GM18858 (cell line): ENCODE results near the gene MZF1.

Experiments used
- ATAC-seq: cut with Tn5 transposase; IDR thresholded peaks from one replicate; pipeline ENCODE4 v1.9.1; 2021; ENCODE audit not compliant: unreplicated experiment

The MZF1 gene

DNA sequence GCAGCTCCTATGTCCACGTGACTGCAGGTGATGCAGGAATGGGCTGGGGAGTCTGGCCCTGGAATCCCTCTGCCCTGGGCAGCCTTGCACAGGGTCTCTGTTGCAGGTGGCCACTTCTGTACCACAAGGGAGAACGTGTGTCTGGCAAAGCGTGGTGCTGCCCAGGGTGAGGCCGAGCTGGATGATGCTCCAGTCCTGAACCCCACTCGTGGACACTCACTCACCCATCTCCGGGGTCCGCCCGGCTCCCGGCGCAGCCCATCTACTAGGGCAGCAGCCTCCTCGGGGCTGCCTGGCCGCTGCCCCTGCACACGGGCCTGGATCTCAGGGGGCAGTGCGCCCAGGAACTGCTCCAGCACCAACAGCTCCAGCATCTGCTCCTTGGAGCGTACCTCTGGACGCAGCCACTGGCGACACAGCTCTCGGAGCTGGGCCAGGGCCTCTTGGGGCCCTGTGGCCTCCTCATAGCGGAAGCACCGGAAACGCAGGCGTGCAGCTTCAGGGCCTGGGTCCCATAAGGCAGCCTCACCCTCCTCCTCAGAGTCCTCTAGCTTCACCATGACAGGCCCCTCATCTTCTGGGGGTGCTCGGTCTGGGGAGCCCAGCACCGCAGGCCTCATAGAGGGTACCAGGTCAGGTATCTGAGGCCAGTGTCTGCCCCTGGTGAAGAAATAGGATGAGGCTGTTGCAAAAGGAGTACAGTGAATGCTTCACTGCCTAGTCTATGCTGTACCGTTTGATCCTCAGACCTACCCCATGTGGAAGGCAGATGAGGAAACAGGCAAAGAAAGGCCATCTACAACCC lies 2.2 kb downstream of the MZF1 start:
- no peak for ATAC-seq

- no peak for ATAC-seq
These were observed 3.0 kb downstream of the MZF1 start for GRCh38 chr19:58569943-58570670.

DNA sequence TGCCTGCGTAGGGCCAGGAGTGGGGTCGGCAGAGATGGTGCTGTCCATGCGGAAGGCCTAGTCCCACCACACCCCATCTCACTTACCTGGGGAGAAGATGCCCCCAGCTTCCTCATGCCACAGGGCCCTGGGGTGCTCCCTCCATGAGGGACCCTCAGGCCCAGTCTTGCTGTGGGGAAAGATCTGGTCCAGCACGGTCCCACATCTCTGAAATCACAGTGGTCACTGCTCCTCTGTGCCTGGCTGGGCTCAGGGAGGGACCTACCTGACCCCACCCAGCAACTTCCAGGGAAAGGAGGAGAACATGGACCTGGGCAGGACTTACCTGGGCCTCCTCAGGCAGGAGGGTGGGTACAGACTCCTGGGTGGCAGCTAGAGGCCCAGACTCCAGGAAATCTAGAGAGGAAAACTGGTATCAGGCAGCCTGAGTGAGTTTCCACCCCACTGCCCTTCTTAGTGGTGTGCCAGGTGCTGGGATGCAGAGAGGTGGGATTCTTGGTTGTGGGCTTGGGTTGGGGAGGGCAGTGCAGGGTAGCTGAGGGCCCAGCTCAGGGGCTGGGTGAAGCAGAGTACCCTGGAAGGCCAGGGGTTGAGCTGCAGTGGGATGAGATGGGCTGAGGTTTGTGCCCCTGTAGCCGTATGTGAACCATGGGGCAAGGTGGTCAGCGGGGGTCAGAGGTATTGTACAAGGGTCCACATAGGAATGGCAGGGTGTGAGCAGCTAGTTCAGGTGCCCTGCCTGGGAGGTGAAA lies 3.8 kb downstream of the MZF1 start:
- ATAC-seq = no peak

GRCh38 chr19:58568453-58569130 lies 4.5 kb downstream of the MZF1 start:
- ATAC-seq = no peak

DNA sequence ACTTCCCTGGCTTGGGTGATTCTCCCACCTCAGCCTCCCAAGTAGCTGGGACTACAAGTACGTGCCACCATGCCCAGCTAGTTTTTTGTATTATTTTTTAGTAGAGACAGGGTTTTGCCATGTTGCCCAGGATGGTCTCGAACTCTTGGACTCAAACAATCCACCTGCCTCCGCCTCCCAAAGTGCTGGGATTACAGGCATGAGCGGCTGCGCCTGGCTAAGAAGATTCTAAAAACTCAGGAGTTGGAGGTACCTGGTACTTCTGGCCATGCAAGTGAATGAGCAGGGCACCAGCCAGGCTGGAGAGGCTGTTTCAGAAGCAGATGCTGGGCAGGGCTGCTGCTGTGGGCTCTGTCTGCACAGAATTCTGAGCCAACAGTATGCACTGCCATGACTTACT lies 6.1 kb downstream of the MZF1 start:
- ATAC-seq = no peak

- no peak for ATAC-seq
These were observed 9.3 kb downstream of the MZF1 start for GRCh38 chr19:58563823-58564222.

- ATAC-seq = no peak
These were observed 10.0 kb downstream of the MZF1 start for GRCh38 chr19:58563034-58563573.

- ATAC-seq = no peak
These were observed 10.8 kb downstream of the MZF1 start for GRCh38 chr19:58562122-58563033.

- ATAC-seq = no peak
These were observed 11.6 kb downstream of the MZF1 start for GRCh38 chr19:58561373-58562121.

DNA sequence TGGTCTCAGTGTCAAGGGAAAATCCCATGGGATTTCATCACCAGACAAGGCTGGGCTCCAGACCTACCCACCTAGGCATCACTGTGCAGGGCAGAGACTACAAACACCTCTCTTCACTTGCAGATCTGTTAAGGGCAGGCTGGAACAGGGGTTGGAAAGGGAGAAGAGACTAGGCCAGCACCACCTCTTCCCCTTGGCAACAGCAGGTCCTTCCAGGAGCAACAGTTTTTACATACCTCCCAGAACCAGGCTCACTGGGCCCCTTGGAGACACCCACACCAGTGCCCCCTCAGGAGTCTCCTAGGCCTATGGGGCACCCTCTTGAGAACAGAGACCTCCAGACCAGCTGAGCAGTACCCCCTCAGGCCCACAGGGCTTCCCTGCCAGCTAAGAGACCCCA lies 12.2 kb downstream of the MZF1 start:
- no peak for ATAC-seq

GRCh38 chr19:58560007-58560887 lies 12.9 kb downstream of the MZF1 start:
- ATAC-seq = no peak

- ATAC-seq = no peak
These were observed 13.7 kb downstream of the MZF1 start for GRCh38 chr19:58559275-58560006.

GRCh38 chr19:58558623-58559274 lies 14.4 kb downstream of the MZF1 start:
- peak; percentile 39 for ATAC-seq

DNA sequence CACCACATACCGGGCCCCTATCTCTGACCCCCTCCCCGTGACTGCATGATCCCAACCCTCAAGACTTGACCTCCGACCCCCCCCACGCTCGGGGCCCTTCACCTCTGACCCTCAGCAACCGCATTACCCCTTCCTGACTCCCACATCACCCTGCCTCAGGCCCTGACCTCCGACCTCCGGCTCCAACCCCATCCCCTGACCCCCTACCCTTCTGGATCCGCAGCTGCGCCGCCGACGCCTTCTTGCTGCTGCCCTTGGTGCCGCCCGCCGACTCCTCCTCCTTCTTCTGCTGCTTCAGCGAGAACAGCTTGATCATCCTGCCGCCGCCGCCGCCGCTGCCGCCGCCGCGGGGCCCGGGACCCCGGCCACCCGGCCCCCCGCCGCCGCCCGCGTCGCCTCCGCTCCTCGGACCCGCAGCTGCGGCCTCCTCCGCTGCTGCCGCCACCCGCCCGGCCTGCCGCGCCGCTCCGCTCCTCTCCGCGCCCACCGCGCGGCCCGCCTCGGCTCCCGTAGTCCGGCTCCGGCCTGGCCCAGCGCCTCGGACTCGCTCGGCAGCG lies 15.0 kb downstream of the MZF1 start, which contains the start of gene UBE2M:
TSS of gene UBE2M (minus strand) at position 546 of the 557 bp plus-strand sequence. CDS start at position 316, 230 bp downstream.
- peak; percentile 1 for ATAC-seq

DNA sequence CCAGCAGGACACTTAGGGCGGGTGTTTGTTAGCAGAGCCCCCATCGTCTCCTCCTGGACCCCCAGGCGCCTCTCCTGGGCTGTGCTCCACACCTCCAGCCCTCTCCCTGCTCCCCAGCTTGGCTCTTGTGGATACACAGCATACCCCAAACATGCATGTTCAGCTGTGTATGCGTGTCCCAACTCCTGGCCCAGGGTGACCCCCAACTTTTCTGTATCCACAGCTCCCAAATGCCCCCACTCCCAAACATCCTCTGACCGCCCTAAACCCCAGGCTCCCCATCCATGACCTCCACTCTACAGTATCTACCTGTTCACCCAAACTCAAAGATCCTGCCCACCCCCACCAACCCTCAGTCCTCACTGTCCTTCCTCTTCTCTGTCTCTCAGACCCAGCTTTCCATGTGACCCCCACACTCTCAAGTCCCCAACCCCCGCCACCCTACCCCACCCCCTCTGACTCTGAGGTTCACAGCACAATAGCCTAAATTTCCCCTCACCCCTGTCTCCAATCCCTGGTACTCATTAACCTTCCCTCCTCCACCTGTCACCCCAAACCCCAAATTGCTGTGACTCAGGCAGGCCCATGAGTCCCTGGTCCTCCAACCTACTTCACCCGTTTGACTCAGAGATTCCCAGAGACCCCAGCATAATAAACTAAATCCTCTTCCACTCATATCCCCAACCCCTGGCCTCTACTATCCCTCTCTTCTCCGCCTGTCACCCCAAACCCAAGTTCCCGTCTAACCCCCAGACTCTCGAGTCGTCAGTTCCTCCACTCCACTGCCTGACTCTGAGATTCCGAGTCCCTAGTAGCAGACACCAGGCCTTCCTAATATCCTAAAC lies 15.7 kb downstream of the MZF1 start:
- no peak for ATAC-seq
